Activated B cell treated with CpG ODN at 0.5 μM for 24 hours (primary cell): ENCODE measurements around the gene SRRT. TPM values are rescaled to one million over a fixed set of nuclear protein-coding genes. Genes with fewer than 3 reads are reported as not detected.
"Not testable (repeated sequence)": the region's sequence is repeated elsewhere in the genome, so short reads cannot be mapped to it uniquely, and the experiment has no call there.

Experiments used
- ATAC-seq: fragments of 200-7000 bp; cut with Tn5 transposase; one replicate; pipeline ENCODE4 v1.10.0; 2021; ENCODE audit warnings: low read depth, mild to moderate bottlenecking, moderate library complexity
- CTCF ChIA-PET: fragments of 350-600 bp; sonication (Branson Sonifier 250); formaldehyde crosslinking; loops from one replicate; lab custom pipeline; 2021; ENCODE audit warnings: antibody characterized with exemption; lab: Charles Lee
- POLR2A ChIA-PET: fragments of 350-600 bp; sonication (Branson Sonifier 250); formaldehyde crosslinking; loops from one replicate; lab custom pipeline; 2021; ENCODE audit warnings: antibody characterized with exemption; lab: Charles Lee
- DNase-seq: peaks from one replicate; pipeline ENCODE4 v3.0.0; 2022
- H3K27ac Mint-ChIP-seq: one replicate; pipeline ENCODE4 v1.8.0; 2020; ENCODE audit warnings: mixed read lengths
- H3K27me3 Mint-ChIP-seq: one replicate; pipeline ENCODE4 v1.8.0; 2021; ENCODE audit warnings: mixed read lengths
- H3K36me3 Mint-ChIP-seq: one replicate; pipeline ENCODE4 v1.8.0; 2021; ENCODE audit warnings: low read depth, mixed read lengths
- H3K4me1 Mint-ChIP-seq: one replicate; pipeline ENCODE4 v1.8.0; 2021; ENCODE audit warnings: mixed read lengths
- H3K4me3 Mint-ChIP-seq: one replicate; pipeline ENCODE4 v1.8.0; 2020; ENCODE audit warnings: mild to moderate bottlenecking, mixed read lengths
- H3K9me3 Mint-ChIP-seq: one replicate; pipeline ENCODE4 v1.8.0; 2020; ENCODE audit warnings: mixed read lengths
- CTCF ChIP-seq: fragments of 200-600 bp; IDR thresholded peaks from one replicate; pipeline ENCODE4 v1.8.0; 2022; ENCODE audit warnings: antibody characterized with exemption, mild to moderate bottlenecking
- intact Hi-C: fragments of 100-400 bp; cut with micrococcal nuclease; formaldehyde crosslinking; loops from one replicate; pipeline ENCODE4 v1.15.1; 2024
- total RNA-seq: library from RNA; stranded (reverse); gene quantifications from 2 replicates; pipeline ENCODE4 v1.2.3, GENCODE V29; 2022

The SRRT gene
- total RNA-seq, 1 donor from 2014 or later = 244 TPM

- Mint-ChIP-seq H3K4me1 (no peaks in the 10 kb centered on the region), H3K27me3 (peaks cover 14% of the 10 kb centered on the region), H3K9me3 (peaks cover 4% of the 10 kb centered on the region), H3K27ac (no peak overlapping the region), H3K4me3 (no peak overlapping the region), H3K36me3 (no peaks in the 10 kb centered on the region)
- ChIA-PET POLR2A (no interaction called here), CTCF (no interaction called here)
- TF ChIP-seq CTCF = no peak
- DNase-seq (no peak), ATAC-seq (no peak)
- intact Hi-C loops = no loop called here
These were observed 54.9 kb downstream of the SRRT start for GRCh38 chr7:100929808-100930174.

- intact Hi-C loops = no loop called here
- Mint-ChIP-seq H3K9me3 (peaks cover 6% of the 10 kb centered on the region), H3K27me3 (peaks cover 19% of the 10 kb centered on the region), H3K4me3 (no peak overlapping the region), H3K27ac (no peak overlapping the region), H3K4me1 (no peaks in the 10 kb centered on the region), H3K36me3 (no peaks in the 10 kb centered on the region)
- POLR2A ChIA-PET = no interaction called here
- no peak for TF ChIP-seq CTCF
- CTCF ChIA-PET = no interaction called here
- ATAC-seq = no peak
- no peak for DNase-seq
These were observed 58.8 kb downstream of the SRRT start for GRCh38 chr7:100933734-100934133.

GRCh38 chr7:100935381-100935780, 60.5 kb downstream of the SRRT start:
- H3K27ac Mint-ChIP-seq, H3K4me1 Mint-ChIP-seq, H3K4me3 Mint-ChIP-seq, POLR2A ChIA-PET, ATAC-seq, DNase-seq, H3K36me3 Mint-ChIP-seq, intact Hi-C loops, CTCF ChIA-PET: not testable (repeated sequence)
- peaks cover 12% of the 10 kb centered on the region for H3K9me3 Mint-ChIP-seq
- peaks cover 12% of the 10 kb centered on the region for H3K27me3 Mint-ChIP-seq

GRCh38 chr7:100936167-100936566, 61.3 kb downstream of the SRRT start:
- POLR2A ChIA-PET = interaction anchor here (0.6 kb wide), 1 partner anchor 35 kb away, joined by 3 read pairs; no protein-coding TSS in a partner anchor
- ATAC-seq, H3K27ac Mint-ChIP-seq, H3K4me3 Mint-ChIP-seq, intact Hi-C loops, CTCF ChIA-PET, H3K4me1 Mint-ChIP-seq, H3K27me3 Mint-ChIP-seq, H3K36me3 Mint-ChIP-seq, DNase-seq: not testable (repeated sequence)
- H3K9me3 Mint-ChIP-seq = peaks cover 12% of the 10 kb centered on the region

Other genes with a start within 250 kb of the SRRT start
- 7.5 and 8.5 TPM in 2 replicates for gene TFR2, start 233.6 kb upstream of the SRRT start, total RNA-seq
- not detected in 2 replicates for gene ACTL6B, start 218.7 kb upstream of the SRRT start, total RNA-seq
- 129 and 132 TPM in 2 replicates for gene GNB2, start 201.4 kb upstream of the SRRT start, total RNA-seq
- 66.5 and 76.6 TPM in 2 replicates for gene GIGYF1, start 180.9 kb upstream of the SRRT start, total RNA-seq
- 21.5 and 21.7 TPM in 2 replicates for gene POP7, start 169.0 kb upstream of the SRRT start, total RNA-seq
- gene EPO, start 154.6 kb upstream of the SRRT start, total RNA-seq = not detected in 2 replicates
- not detected in 2 replicates for gene ZAN, start 141.5 kb upstream of the SRRT start, total RNA-seq
- gene EPHB4, start 47.6 kb upstream of the SRRT start, total RNA-seq = 2.5 and 4.1 TPM in 2 replicates
- 48.0 and 48.9 TPM in 2 replicates for gene SLC12A9, start 22.4 kb upstream of the SRRT start, total RNA-seq
- 12.6 and 16.9 TPM in 2 replicates for gene TRIP6, start 7.7 kb upstream of the SRRT start, total RNA-seq
- 3.4 and 4.5 TPM in 2 replicates for gene UFSP1, start 14.6 kb downstream of the SRRT start, total RNA-seq
- gene ACHE, start 20.8 kb downstream of the SRRT start, total RNA-seq = 0.16 and 0.34 TPM in 2 replicates
- gene MUC3A, start 74.4 kb downstream of the SRRT start, total RNA-seq = not detected in 2 replicates
- gene MUC12, start 94.5 kb downstream of the SRRT start, total RNA-seq = not detected in 2 replicates
- gene MUC17, start 145.0 kb downstream of the SRRT start, total RNA-seq = not detected in 2 replicates
- gene TRIM56, start 210.4 kb downstream of the SRRT start, total RNA-seq = 53.0 and 57.5 TPM in 2 replicates